Stomach (tissue), 9 donors: ENCODE results near the gene DACH1. TPM values are rescaled to one million over a fixed set of nuclear protein-coding genes. Genes with fewer than 3 reads are reported as not detected.

Source experiments
- DNase-seq, 2 donors: peaks; one replicate each; pipeline versions ENCODE4 v3.0.0 to v3.0.0-alpha.2; 2013 to 2019
- H3K27ac ChIP-seq, 5 donors: fragments of 200-600 bp in 4 of 5; sonication (generic) in 4 of 5; one replicate each; pipeline ENCODE4 v1.5.1; 2013 to 2019; ENCODE audit warnings: mild to moderate bottlenecking in 1 of 5, moderate library complexity in 1 of 5
- H3K27me3 ChIP-seq, 3 donors: fragments of 200-600 bp; sonication (generic); one replicate each; pipeline ENCODE4 v1.5.1; 2017 to 2019; ENCODE audit warnings: mixed run types in 1 of 3
- H3K36me3 ChIP-seq, 4 donors: fragments of 200-600 bp; sonication (generic); 1 replicate in 3 of 4; 2 replicates in 1 of 4; pipeline ENCODE4 v1.5.1; 2016 to 2019
- H3K4me1 ChIP-seq, 4 donors: fragments of 200-600 bp; sonication (generic); one replicate each; pipeline ENCODE4 v1.5.1; 2016 to 2019
- H3K4me3 ChIP-seq, 4 donors: fragments of 200-600 bp; sonication (generic) in 3 of 4; one replicate each; pipeline ENCODE4 v1.5.1; 2016 to 2019; ENCODE audit warnings: mild to moderate bottlenecking in 1 of 4
- H3K9me3 ChIP-seq, 4 donors: fragments of 200-600 bp; sonication (generic); one replicate each; pipeline ENCODE4 v1.5.1; 2016 to 2019
- EP300 ChIP-seq: sonication (generic); formaldehyde crosslinking; IDR thresholded peaks from one replicate; pipeline ENCODE4 v1.6.1; 2017; ENCODE audit warnings: antibody characterized with exemption
- POLR2A ChIP-seq, 4 donors: fragments of 450-650 bp; IDR thresholded peaks; one replicate each; pipeline ENCODE4 v1.6.1; 2016; ENCODE audit warnings: antibody characterized with exemption in 4 of 4, control low read depth in 2 of 4, mild to moderate bottlenecking in 1 of 4, moderate library complexity in 1 of 4
- POLR2AphosphoS5 ChIP-seq, 3 donors: sonication (generic); formaldehyde crosslinking; IDR thresholded peaks; one replicate each; pipeline ENCODE4 v1.6.1; 2016; ENCODE audit warnings: antibody characterized with exemption in 3 of 3
- WGBS, 5 donors: extraction: QIAGEN DNeasy Blood & Tissue Kit in 3 of 5; methylation state at CpG; one replicate each; pipeline versions ENCODE4 v1.1.5 to v1.1.7; 2013 to 2018; 5-methylcytosine and 5-hydroxymethylcytosine counted together
- intact Hi-C: fragments of 100-400 bp; cut with DNase I; formaldehyde crosslinking; loops from one replicate; pipeline ENCODE4 v1.15.1; 2023; ENCODE audit warnings: low total_unique reads
- polyA plus RNA-seq, 3 donors: library from polyadenylated mRNA; stranded (reverse); fragments of 200-250 nt; gene quantifications; one replicate each; pipeline ENCODE4 v1.2.3, GENCODE V29; 2013
- total RNA-seq, 5 donors: library from RNA; depleted of rRNA; stranded (reverse); fragments of >200 nt; gene quantifications; one replicate each; pipeline versions ENCODE4 v1.1.0 to v1.2.3, GENCODE V29; 2014 to 2016
- TF ChIP-seq, protein P1 (sequence below), 7 experiments: fragments of 450-650 bp in 4 of 7; fragments of 200-600 bp in 3 of 7; sonication (generic) in 3 of 7; IDR thresholded peaks; one replicate each; pipeline ENCODE4 v1.5.1; 2016 to 2019; ENCODE audit warnings: antibody characterized with exemption in 7 of 7, control low read depth in 2 of 7, mild to moderate bottlenecking in 1 of 7
- donor health status: healthy with polysubstance abuse.
- donor health status: Bipolar disorder and iron deficiency.
- donor health status: healthy.

The DACH1 gene
- total and polyA plus RNA-seq, 8 donors: 0.28 to 9.4 (median 2.9) TPM; not detected in 1

DNA sequence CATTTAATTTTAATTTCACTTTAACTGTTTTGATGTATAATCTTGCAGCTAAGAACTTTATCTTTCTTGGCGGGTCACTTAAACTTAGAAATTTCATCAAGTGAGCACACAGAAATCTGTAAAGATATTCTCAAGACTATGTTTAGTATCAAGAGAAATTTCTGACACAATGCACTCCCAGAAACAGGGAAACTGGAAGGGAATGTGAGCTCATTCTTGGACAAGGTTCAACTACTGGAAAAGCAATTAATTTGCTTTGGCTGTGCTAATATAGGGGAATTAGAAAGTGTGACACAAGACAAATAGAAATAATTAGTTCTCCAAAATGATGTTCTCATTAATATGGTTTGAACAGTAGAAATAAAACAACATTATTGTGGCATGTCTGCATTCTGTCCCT, 402.3 kb downstream of the DACH1 start:
- H3K36me3 ChIP-seq: no peaks in the 10 kb centered on the region
- H3K27ac ChIP-seq: no peak overlapping the region
- H3K9me3 ChIP-seq: no peaks in the 10 kb centered on the region
- H3K27me3 ChIP-seq: no peaks in the 10 kb centered on the region
- intact Hi-C loops: no loop called here
- TF ChIP-seq, protein P1, sequence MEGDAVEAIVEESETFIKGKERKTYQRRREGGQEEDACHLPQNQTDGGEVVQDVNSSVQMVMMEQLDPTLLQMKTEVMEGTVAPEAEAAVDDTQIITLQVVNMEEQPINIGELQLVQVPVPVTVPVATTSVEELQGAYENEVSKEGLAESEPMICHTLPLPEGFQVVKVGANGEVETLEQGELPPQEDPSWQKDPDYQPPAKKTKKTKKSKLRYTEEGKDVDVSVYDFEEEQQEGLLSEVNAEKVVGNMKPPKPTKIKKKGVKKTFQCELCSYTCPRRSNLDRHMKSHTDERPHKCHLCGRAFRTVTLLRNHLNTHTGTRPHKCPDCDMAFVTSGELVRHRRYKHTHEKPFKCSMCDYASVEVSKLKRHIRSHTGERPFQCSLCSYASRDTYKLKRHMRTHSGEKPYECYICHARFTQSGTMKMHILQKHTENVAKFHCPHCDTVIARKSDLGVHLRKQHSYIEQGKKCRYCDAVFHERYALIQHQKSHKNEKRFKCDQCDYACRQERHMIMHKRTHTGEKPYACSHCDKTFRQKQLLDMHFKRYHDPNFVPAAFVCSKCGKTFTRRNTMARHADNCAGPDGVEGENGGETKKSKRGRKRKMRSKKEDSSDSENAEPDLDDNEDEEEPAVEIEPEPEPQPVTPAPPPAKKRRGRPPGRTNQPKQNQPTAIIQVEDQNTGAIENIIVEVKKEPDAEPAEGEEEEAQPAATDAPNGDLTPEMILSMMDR (IDR thresholded peaks at IDR 0.05): no peak
- TF ChIP-seq POLR2AphosphoS5 (IDR thresholded peaks at IDR 0.05) (no peak), POLR2A (IDR thresholded peaks at IDR 0.05) (no peak), EP300 (no peak)
- WGBS, 5 donors: 36 to 64% (median 39%) methylated on average over 1 of the region's 1 CpG
- peak in 1 of 2 donors; percentile 43 for DNase-seq
- H3K4me1 ChIP-seq: no peaks in the 10 kb centered on the region
- H3K4me3 ChIP-seq: no peak overlapping the region

DNA sequence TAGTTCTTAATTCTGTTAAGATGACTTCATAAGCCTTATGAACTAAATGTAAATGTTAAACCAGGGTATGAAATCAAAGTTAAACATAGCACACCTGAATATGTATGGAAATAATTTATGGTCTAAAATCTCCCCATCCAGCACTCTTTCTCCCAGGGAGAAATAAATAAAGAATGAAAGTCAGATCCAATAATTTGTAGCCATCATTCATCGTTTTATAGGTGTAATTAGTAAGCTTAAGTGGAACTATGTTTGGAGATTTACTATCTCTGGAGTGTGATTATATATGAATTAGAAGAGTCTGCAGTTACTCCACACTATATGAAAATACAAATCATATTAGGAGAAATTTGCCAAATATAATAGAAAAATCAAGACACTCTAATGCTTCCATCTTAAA, 405.1 kb downstream of the DACH1 start:
- WGBS, 5 donors: 80 to 96% (median 87%) methylated on average over 1 of the region's 1 CpG
- no peak for DNase-seq
- H3K4me1 ChIP-seq: no peaks in the 10 kb centered on the region
- no peaks in the 10 kb centered on the region for H3K9me3 ChIP-seq
- H3K36me3 ChIP-seq: no peaks in the 10 kb centered on the region
- no peak overlapping the region for H3K27ac ChIP-seq
- TF ChIP-seq EP300 (no peak), POLR2AphosphoS5 (IDR thresholded peaks at IDR 0.05) (no peak), POLR2A (IDR thresholded peaks at IDR 0.05) (no peak)
- TF ChIP-seq, protein P1 (IDR thresholded peaks at IDR 0.05): no peak
- H3K27me3 ChIP-seq: no peaks in the 10 kb centered on the region
- intact Hi-C loops: no loop called here
- H3K4me3 ChIP-seq: no peak overlapping the region

GRCh38 chr13:71460211-71460610, 406.8 kb downstream of the DACH1 start:
- H3K4me1 ChIP-seq: no peaks in the 10 kb centered on the region
- no peak overlapping the region for H3K27ac ChIP-seq
- H3K9me3 ChIP-seq: no peaks in the 10 kb centered on the region
- H3K36me3 ChIP-seq: no peaks in the 10 kb centered on the region
- no peaks in the 10 kb centered on the region for H3K27me3 ChIP-seq
- intact Hi-C loops: no loop called here
- H3K4me3 ChIP-seq: no peak overlapping the region
- TF ChIP-seq POLR2A (IDR thresholded peaks at IDR 0.05): no peak
- TF ChIP-seq, protein P1 (IDR thresholded peaks at IDR 0.05): no peak
- TF ChIP-seq POLR2AphosphoS5 (IDR thresholded peaks at IDR 0.05): no peak
- TF ChIP-seq EP300: no peak
- no peak for DNase-seq
- WGBS, 5 donors: 17 to 28% (median 24%) methylated on average over 3 of the region's 3 CpGs

GRCh38 chr13:71459708-71460107, 407.3 kb downstream of the DACH1 start:
- no peaks in the 10 kb centered on the region for H3K36me3 ChIP-seq
- no peak overlapping the region for H3K4me3 ChIP-seq
- TF ChIP-seq POLR2AphosphoS5 (IDR thresholded peaks at IDR 0.05) (no peak), EP300 (no peak), POLR2A (IDR thresholded peaks at IDR 0.05) (no peak)
- TF ChIP-seq, protein P1 (IDR thresholded peaks at IDR 0.05): no peak
- H3K4me1 ChIP-seq: no peaks in the 10 kb centered on the region
- intact Hi-C loops: no loop called here
- no peaks in the 10 kb centered on the region for H3K9me3 ChIP-seq
- no peak overlapping the region for H3K27ac ChIP-seq
- no peak for DNase-seq
- no peaks in the 10 kb centered on the region for H3K27me3 ChIP-seq
